Liver (tissue), 3 donors: ENCODE data around the gene NUP93.

ENCODE experiments used
- EGR1 ChIP-seq, 2 donors: IDR thresholded peaks; 2 replicates each; pipeline ENCODE4 v1.6.1; 2016 to 2018; ENCODE audit warnings: antibody characterized with exemption in 2 of 2, low read depth in 2 of 2
- FOXA1 ChIP-seq: IDR thresholded peaks from 2 replicates; pipeline ENCODE4 v1.6.1; 2016; ENCODE audit warnings: antibody characterized with exemption
- FOXA2 ChIP-seq: IDR thresholded peaks from 2 replicates; pipeline ENCODE4 v1.6.1; 2016; ENCODE audit warnings: antibody characterized with exemption
- RAD21 ChIP-seq, 2 donors: IDR thresholded peaks; 2 replicates each; pipeline ENCODE4 v1.6.1; 2016; ENCODE audit warnings: antibody characterized with exemption in 2 of 2, mild to moderate bottlenecking in 2 of 2
- RXRA ChIP-seq, 2 donors: IDR thresholded peaks; 2 replicates each; pipeline ENCODE4 v1.6.1; 2017 to 2018; ENCODE audit warnings: antibody characterized with exemption in 2 of 2, mild to moderate bottlenecking in 1 of 2
- SP1 ChIP-seq: IDR thresholded peaks from 2 replicates; pipeline ENCODE4 v1.6.1; 2018; ENCODE audit warnings: antibody characterized with exemption, mild to moderate bottlenecking
- YY1 ChIP-seq: IDR thresholded peaks from 2 replicates; pipeline ENCODE4 v1.6.1; 2016; ENCODE audit warnings: antibody characterized with exemption, mild to moderate bottlenecking
- TF ChIP-seq, protein P1 (sequence below): fragments of 150-350 bp; IDR thresholded peaks from 2 replicates; pipeline ENCODE4 v1.5.1; 2017; ENCODE audit warnings: improper control_type of control experiment, low read depth, low read length; ENCODE audit not compliant: missing input control
- TF ChIP-seq, protein P2 (sequence below): IDR thresholded peaks from 2 replicates; pipeline ENCODE4 v1.6.1; 2016; ENCODE audit warnings: antibody characterized with exemption
- TF ChIP-seq, protein P3 (sequence below): IDR thresholded peaks from 2 replicates; pipeline ENCODE4 v1.6.1; 2016; ENCODE audit warnings: antibody characterized with exemption, mild to moderate bottlenecking
- TF ChIP-seq, protein P4 (sequence below): IDR thresholded peaks from 2 replicates; pipeline ENCODE4 v1.6.1; 2016; ENCODE audit warnings: antibody characterized with exemption
- donor health status: healthy.
- donor health status: healthy.

DNA sequence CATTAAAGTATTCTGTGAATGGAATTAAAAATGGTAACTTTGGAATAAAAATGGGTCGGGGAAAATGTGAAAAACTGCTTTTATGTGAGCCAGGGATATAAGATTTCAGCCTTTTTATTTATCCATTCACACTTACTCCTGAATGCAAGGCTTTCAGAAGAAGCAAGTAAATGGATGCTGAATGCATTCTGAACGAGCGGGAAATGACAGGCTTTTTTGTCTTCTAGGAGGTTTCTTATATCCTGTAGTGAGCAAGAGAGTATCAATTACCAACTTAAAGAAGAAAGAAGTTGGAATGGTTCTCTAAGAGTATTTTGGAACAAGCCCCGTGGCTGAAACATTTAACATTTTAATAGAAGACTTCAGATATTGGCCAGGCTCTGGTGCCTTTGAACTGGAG is 36.0 kb downstream of the NUP93 start:
- TF ChIP-seq FOXA2 (no peak), FOXA1 (no peak), RAD21 (IDR thresholded peaks at IDR 0.05) (no peak), EGR1 (IDR thresholded peaks at IDR 0.05; ENCODE audit: low read depth in 2 of 2) (no peak), YY1 (no peak), SP1 (no peak), RXRA (IDR thresholded peaks at IDR 0.05) (no peak)
- TF ChIP-seq, protein P1, sequence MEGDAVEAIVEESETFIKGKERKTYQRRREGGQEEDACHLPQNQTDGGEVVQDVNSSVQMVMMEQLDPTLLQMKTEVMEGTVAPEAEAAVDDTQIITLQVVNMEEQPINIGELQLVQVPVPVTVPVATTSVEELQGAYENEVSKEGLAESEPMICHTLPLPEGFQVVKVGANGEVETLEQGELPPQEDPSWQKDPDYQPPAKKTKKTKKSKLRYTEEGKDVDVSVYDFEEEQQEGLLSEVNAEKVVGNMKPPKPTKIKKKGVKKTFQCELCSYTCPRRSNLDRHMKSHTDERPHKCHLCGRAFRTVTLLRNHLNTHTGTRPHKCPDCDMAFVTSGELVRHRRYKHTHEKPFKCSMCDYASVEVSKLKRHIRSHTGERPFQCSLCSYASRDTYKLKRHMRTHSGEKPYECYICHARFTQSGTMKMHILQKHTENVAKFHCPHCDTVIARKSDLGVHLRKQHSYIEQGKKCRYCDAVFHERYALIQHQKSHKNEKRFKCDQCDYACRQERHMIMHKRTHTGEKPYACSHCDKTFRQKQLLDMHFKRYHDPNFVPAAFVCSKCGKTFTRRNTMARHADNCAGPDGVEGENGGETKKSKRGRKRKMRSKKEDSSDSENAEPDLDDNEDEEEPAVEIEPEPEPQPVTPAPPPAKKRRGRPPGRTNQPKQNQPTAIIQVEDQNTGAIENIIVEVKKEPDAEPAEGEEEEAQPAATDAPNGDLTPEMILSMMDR: no peak
- TF ChIP-seq, protein P2, sequence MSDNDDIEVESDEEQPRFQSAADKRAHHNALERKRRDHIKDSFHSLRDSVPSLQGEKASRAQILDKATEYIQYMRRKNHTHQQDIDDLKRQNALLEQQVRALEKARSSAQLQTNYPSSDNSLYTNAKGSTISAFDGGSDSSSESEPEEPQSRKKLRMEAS: no peak
- TF ChIP-seq, protein P3, sequence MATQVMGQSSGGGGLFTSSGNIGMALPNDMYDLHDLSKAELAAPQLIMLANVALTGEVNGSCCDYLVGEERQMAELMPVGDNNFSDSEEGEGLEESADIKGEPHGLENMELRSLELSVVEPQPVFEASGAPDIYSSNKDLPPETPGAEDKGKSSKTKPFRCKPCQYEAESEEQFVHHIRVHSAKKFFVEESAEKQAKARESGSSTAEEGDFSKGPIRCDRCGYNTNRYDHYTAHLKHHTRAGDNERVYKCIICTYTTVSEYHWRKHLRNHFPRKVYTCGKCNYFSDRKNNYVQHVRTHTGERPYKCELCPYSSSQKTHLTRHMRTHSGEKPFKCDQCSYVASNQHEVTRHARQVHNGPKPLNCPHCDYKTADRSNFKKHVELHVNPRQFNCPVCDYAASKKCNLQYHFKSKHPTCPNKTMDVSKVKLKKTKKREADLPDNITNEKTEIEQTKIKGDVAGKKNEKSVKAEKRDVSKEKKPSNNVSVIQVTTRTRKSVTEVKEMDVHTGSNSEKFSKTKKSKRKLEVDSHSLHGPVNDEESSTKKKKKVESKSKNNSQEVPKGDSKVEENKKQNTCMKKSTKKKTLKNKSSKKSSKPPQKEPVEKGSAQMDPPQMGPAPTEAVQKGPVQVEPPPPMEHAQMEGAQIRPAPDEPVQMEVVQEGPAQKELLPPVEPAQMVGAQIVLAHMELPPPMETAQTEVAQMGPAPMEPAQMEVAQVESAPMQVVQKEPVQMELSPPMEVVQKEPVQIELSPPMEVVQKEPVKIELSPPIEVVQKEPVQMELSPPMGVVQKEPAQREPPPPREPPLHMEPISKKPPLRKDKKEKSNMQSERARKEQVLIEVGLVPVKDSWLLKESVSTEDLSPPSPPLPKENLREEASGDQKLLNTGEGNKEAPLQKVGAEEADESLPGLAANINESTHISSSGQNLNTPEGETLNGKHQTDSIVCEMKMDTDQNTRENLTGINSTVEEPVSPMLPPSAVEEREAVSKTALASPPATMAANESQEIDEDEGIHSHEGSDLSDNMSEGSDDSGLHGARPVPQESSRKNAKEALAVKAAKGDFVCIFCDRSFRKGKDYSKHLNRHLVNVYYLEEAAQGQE: no peak
- TF ChIP-seq, protein P4, sequence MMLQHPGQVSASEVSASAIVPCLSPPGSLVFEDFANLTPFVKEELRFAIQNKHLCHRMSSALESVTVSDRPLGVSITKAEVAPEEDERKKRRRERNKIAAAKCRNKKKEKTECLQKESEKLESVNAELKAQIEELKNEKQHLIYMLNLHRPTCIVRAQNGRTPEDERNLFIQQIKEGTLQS: no peak
